OCI-LY7 (cell line): Measurements from ENCODE around the gene HEPACAM2. TPM values are rescaled to one million over a fixed set of nuclear protein-coding genes. Genes with fewer than 3 reads are reported as not detected.

ENCODE experiments used
- BruUV-seq: library from RNA; stranded (reverse); fragments of 400-500 nt; replicated peaks from 2 replicates; lab custom pipeline; 2021; lab: Mats Ljungman, UMichigan
- CTCF ChIA-PET: fragments of 300-600 bp; sonication (Branson Sonifier 250); formaldehyde crosslinking; loops from one replicate; lab custom pipeline; 2022; ENCODE audit warnings: antibody characterized with exemption; ENCODE audit not compliant: unreplicated experiment; lab: Charles Lee
- POLR2A ChIA-PET: fragments of 300-600 bp; sonication (Branson Sonifier 250); formaldehyde crosslinking; loops from one replicate; lab custom pipeline; 2022; ENCODE audit warnings: antibody characterized with exemption; lab: Charles Lee
- DNase-seq: peaks from one replicate; pipeline ENCODE4 v3.0.0-alpha.2; 2015; ENCODE audit warnings: low spot score
- H2AFZ ChIP-seq: fragments of 200-600 bp; sonication (generic), shearing (Covaris generic); 2 replicates; pipeline ENCODE4 v1.6.1; 2014; ENCODE audit warnings: mild to moderate bottlenecking, antibody characterized with exemption, low read length, moderate library complexity
- H3K27ac ChIP-seq: fragments of 200-600 bp; sonication (generic); 2 replicates; pipeline ENCODE4 v1.5.1; 2014; ENCODE audit warnings: mixed run types, low read depth, mild to moderate bottlenecking, moderate library complexity, low read length, inconsistent platforms; ENCODE audit not compliant: poor library complexity, severe bottlenecking
- H3K36me3 ChIP-seq: fragments of 200-600 bp; sonication (generic); 2 replicates; pipeline ENCODE4 v1.6.1; 2014; ENCODE audit warnings: mild to moderate bottlenecking, antibody characterized with exemption, low read length, moderate library complexity, mixed read lengths; ENCODE audit not compliant: insufficient read depth
- H3K4me1 ChIP-seq: fragments of 200-600 bp; sonication (generic); 2 replicates; pipeline ENCODE4 v1.5.1; 2014; ENCODE audit warnings: mild to moderate bottlenecking, low read length; ENCODE audit not compliant: insufficient read depth, poor library complexity, severe bottlenecking
- H3K4me2 ChIP-seq: fragments of 200-600 bp; sonication (generic); 2 replicates; pipeline ENCODE4 v1.6.1; 2014; ENCODE audit warnings: mild to moderate bottlenecking, low read length
- H3K4me3 ChIP-seq: fragments of 200-600 bp; sonication (generic); 2 replicates; pipeline ENCODE4 v1.5.1; 2014; ENCODE audit warnings: mild to moderate bottlenecking, low read depth, low read length; ENCODE audit not compliant: poor library complexity, severe bottlenecking
- H3K79me2 ChIP-seq: fragments of 200-600 bp; sonication (generic); 2 replicates; pipeline ENCODE4 v1.6.1; 2016; ENCODE audit warnings: low read depth, mild to moderate bottlenecking, low read length, moderate library complexity, mixed read lengths; ENCODE audit not compliant: insufficient read depth
- H3K9me2 ChIP-seq: fragments of 200-600 bp; sonication (generic); 2 replicates; pipeline ENCODE4 v1.6.1; 2016; ENCODE audit warnings: mild to moderate bottlenecking, low read length, mixed read lengths; ENCODE audit not compliant: insufficient read depth
- H3K9me3 ChIP-seq: fragments of 200-600 bp; sonication (generic); 2 replicates; pipeline ENCODE4 v1.6.1; 2014; ENCODE audit warnings: mild to moderate bottlenecking, mixed run types, low read length, mixed read lengths
- H4K20me1 ChIP-seq: fragments of 200-600 bp; sonication (generic); 2 replicates; pipeline ENCODE4 v1.6.1; 2014; ENCODE audit warnings: mild to moderate bottlenecking, antibody characterized with exemption, low read length, moderate library complexity, mixed read lengths; ENCODE audit not compliant: insufficient read depth
- EZH2phosphoT487 ChIP-seq: fragments of 200-600 bp; sonication (generic); IDR thresholded peaks from 2 replicates; pipeline ENCODE4 v1.6.1; 2018; ENCODE audit warnings: low read depth, borderline replicate concordance, mild to moderate bottlenecking, mixed run types, antibody characterized with exemption, low read length, moderate library complexity, mixed read lengths
- intact Hi-C: fragments of 100-400 bp; cut with micrococcal nuclease; formaldehyde crosslinking; loops from one replicate; pipeline ENCODE4 v1.10.0; 2022; ENCODE audit not compliant: unreplicated experiment
- total RNA-seq, 2 experiments: library from RNA; depleted of rRNA in 1 of 2; stranded (reverse); fragments of >200 nt in 1 of 2; shearing (Covaris generic) in 1 of 2; gene quantifications; 2 replicates each; pipeline ENCODE4 v1.2.3, GENCODE V29; 2014 to 2022
- TF ChIP-seq, protein P1 (sequence below): fragments of 200-600 bp; sonication (generic); conservative IDR thresholded peaks from 2 replicates; pipeline ENCODE4 v1.5.1; 2014; ENCODE audit warnings: mild to moderate bottlenecking, antibody characterized with exemption, low read length, moderate library complexity, mixed read lengths

HEPACAM2 gene
- total RNA-seq, 2 experiments from 2014 or later = not detected

- no peak overlapping the region for H3K4me2 ChIP-seq
- ChIA-PET POLR2A (interaction anchor here (0.6 to 1.3 kb wide), 2 partner anchors 14 to 1315 kb away, joined by 3 to 6 read pairs; no protein-coding TSS in a partner anchor), CTCF (no interaction called here)
- no peaks in the 10 kb centered on the region for H3K9me2 ChIP-seq
- H3K36me3 ChIP-seq = no peaks in the 10 kb centered on the region
- no peak overlapping the region for H3K27ac ChIP-seq
- intact Hi-C loops = loop anchor here (1.0 kb wide), 1 partner anchor 136 kb away; no protein-coding TSS in a partner anchor
- H4K20me1 ChIP-seq = no peaks in the 10 kb centered on the region
- H2AFZ ChIP-seq = peak overlapping the region; percentile 93
- H3K79me2 ChIP-seq = peaks cover 10% of the 10 kb centered on the region
- no peaks in the 10 kb centered on the region for H3K9me3 ChIP-seq
- TF ChIP-seq EZH2phosphoT487 = no peak
- TF ChIP-seq, protein P1, sequence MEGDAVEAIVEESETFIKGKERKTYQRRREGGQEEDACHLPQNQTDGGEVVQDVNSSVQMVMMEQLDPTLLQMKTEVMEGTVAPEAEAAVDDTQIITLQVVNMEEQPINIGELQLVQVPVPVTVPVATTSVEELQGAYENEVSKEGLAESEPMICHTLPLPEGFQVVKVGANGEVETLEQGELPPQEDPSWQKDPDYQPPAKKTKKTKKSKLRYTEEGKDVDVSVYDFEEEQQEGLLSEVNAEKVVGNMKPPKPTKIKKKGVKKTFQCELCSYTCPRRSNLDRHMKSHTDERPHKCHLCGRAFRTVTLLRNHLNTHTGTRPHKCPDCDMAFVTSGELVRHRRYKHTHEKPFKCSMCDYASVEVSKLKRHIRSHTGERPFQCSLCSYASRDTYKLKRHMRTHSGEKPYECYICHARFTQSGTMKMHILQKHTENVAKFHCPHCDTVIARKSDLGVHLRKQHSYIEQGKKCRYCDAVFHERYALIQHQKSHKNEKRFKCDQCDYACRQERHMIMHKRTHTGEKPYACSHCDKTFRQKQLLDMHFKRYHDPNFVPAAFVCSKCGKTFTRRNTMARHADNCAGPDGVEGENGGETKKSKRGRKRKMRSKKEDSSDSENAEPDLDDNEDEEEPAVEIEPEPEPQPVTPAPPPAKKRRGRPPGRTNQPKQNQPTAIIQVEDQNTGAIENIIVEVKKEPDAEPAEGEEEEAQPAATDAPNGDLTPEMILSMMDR = peak; percentile 95
- H3K4me3 ChIP-seq = no peak overlapping the region
- BruUV-seq = no TSS peak
- peak; percentile 82 for DNase-seq
- H3K4me1 ChIP-seq = peaks cover 17% of the 10 kb centered on the region
Observed at GRCh38 chr7:93228302-93228701, 2.0 kb upstream of the HEPACAM2 start.

GRCh38 chr7:93219868-93220267 is 6.4 kb downstream of the HEPACAM2 start:
- Histone ChIP-seq H4K20me1 (no peaks in the 10 kb centered on the region), H3K9me2 (no peaks in the 10 kb centered on the region), H2AFZ (no peak overlapping the region), H3K79me2 (no peaks in the 10 kb centered on the region), H3K4me2 (no peak overlapping the region), H3K27ac (no peak overlapping the region), H3K36me3 (no peaks in the 10 kb centered on the region), H3K4me1 (no peaks in the 10 kb centered on the region), H3K4me3 (no peak overlapping the region), H3K9me3 (no peaks in the 10 kb centered on the region)
- TF ChIP-seq, protein P1 = no peak
- TF ChIP-seq EZH2phosphoT487 = no peak
- intact Hi-C loops = no loop called here
- POLR2A ChIA-PET = no interaction called here
- CTCF ChIA-PET = no interaction called here
- BruUV-seq = no TSS peak
- no peak for DNase-seq

DNA sequence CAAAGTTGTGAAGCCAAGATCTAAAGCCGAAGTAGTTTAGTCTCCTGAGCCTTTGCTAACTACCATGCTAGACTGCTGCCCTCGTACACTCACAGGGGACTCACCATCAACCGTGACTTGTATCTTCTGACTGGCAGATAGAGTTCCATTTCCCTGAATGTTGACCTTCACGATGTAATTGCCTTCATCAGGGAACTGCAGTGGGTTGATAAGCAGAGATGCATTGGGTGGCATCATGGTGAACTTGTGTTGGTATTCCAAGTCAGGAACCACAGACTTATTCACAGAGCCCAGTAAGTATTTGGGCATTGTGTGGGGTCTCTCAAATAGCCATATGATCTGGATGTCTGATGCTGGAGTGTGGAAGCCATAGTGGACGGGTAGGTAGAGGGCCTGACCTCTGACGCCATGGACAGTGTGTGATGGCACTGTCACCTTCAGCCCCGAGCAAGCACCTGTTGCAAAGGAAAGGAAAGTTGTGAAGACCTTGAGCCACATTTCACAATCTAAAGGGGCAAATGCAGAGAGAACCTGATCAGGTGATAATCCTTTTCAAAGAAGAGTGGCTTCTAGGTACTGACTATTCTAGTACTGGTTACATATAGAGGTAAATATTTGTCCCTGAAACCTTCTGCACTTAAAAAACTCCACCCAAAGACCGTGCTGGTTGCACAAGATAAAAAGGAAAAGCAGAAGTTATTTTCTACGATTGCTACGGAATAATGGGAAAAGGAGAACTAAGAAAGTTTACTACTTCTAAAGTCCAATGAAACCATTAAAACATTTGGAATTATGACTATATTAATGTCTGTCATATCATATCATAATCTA is 7.1 kb downstream of the HEPACAM2 start:
- no peak overlapping the region for H2AFZ ChIP-seq
- no peak overlapping the region for H3K4me3 ChIP-seq
- intact Hi-C loops = no loop called here
- CTCF ChIA-PET = no interaction called here
- H3K4me1 ChIP-seq = no peaks in the 10 kb centered on the region
- no peak for TF ChIP-seq EZH2phosphoT487
- TF ChIP-seq, protein P1 = no peak
- H3K9me3 ChIP-seq = no peaks in the 10 kb centered on the region
- DNase-seq = no peak
- no peaks in the 10 kb centered on the region for H4K20me1 ChIP-seq
- H3K79me2 ChIP-seq = no peaks in the 10 kb centered on the region
- no peaks in the 10 kb centered on the region for H3K9me2 ChIP-seq
- POLR2A ChIA-PET = no interaction called here
- no peaks in the 10 kb centered on the region for H3K36me3 ChIP-seq
- no peak overlapping the region for H3K27ac ChIP-seq
- no TSS peak for BruUV-seq
- no peak overlapping the region for H3K4me2 ChIP-seq
